Activated CD4-positive, alpha-beta T cell treated with anti-CD3 and anti-CD28 coated beads, Interleukin-2, amount 10 ng/mL, durations not matched to agents 7 days and 5 days (primary cell): ENCODE results near the gene CHKB. TPM values are rescaled to one million over a fixed set of nuclear protein-coding genes. Genes with fewer than 3 reads are reported as not detected.
"Not testable (repeated sequence)": the region's sequence is repeated elsewhere in the genome, so short reads cannot be mapped to it uniquely, and the experiment has no call there.

Experiments used
- CTCF ChIA-PET: fragments of 350-600 bp; sonication (Branson Sonifier 250); formaldehyde crosslinking; loops from one replicate; lab custom pipeline; 2021; ENCODE audit warnings: antibody characterized with exemption; lab: Charles Lee
- POLR2A ChIA-PET: fragments of 350-600 bp; sonication (Branson Sonifier 250); formaldehyde crosslinking; loops from one replicate; lab custom pipeline; 2021; ENCODE audit warnings: antibody characterized with exemption; lab: Charles Lee
- DNase-seq: peaks from one replicate; pipeline ENCODE4 v3.0.0-alpha.2; 2020
- H3K27ac Mint-ChIP-seq: one replicate; pipeline ENCODE4 v1.8.0; 2021; ENCODE audit warnings: mild to moderate bottlenecking, moderate library complexity, mixed read lengths
- H3K27me3 Mint-ChIP-seq: one replicate; pipeline ENCODE4 v1.8.0; 2021; ENCODE audit warnings: mixed read lengths
- H3K36me3 Mint-ChIP-seq: one replicate; pipeline ENCODE4 v1.8.0; 2021; ENCODE audit warnings: low read depth, mixed read lengths
- H3K4me1 Mint-ChIP-seq: one replicate; pipeline ENCODE4 v1.8.0; 2021; ENCODE audit warnings: mixed read lengths
- H3K4me3 Mint-ChIP-seq: one replicate; pipeline ENCODE4 v1.8.0; 2021; ENCODE audit warnings: mild to moderate bottlenecking, moderate library complexity, mixed read lengths
- H3K9me3 Mint-ChIP-seq: one replicate; pipeline ENCODE4 v1.8.0; 2021; ENCODE audit warnings: mixed read lengths
- total RNA-seq, 2 experiments: library from RNA; stranded (reverse); gene quantifications; one replicate each; pipeline ENCODE4 v1.2.3, GENCODE V29; 2021

Gene CHKB
- total RNA-seq, 2 experiments from 2014 or later = 140 to 142 TPM

DNA sequence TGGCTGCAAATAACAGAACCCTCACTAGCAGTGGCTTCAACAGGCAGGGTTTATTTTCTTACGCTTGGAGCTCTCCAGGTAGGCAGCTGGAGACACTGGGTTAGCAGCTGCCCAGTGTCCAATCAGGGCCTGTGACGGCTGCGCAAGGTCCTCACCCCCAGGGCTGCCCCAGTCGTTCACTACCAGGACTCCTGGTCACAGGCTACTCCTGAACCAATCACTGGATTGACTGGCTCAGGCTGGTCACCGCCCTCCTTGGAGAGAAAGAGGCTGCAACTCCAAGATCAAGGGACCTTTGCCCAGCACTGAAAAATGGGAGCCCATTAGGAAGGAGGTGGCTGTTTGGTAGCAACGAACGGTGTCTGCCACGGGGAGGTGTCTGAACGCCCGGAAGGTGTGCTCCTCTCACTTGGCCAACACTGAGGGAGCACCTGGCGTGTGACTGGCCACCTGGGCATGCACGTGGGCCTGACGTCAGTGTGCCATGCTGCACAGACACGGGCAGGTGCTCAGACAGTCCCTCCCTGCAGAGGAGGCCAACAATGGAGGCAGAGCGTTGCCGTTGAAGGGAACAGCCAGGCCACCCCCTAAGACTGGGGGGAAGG lies 40.2 kb upstream of the CHKB start:
- DNase-seq = no peak
- POLR2A ChIA-PET = no interaction called here
- H3K27me3 Mint-ChIP-seq = no peaks in the 10 kb centered on the region
- H3K9me3 Mint-ChIP-seq = no peaks in the 10 kb centered on the region
- H3K4me3 Mint-ChIP-seq = peak overlapping the region; percentile 82
- peaks cover 19% of the 10 kb centered on the region for H3K36me3 Mint-ChIP-seq
- peaks cover 53% of the 10 kb centered on the region for H3K4me1 Mint-ChIP-seq
- CTCF ChIA-PET = interaction anchor here (2.6 to 2.9 kb wide), 2 partner anchors 11 to 98 kb away, joined by 11 to 37 read pairs; partner anchors contain the start of gene SCO2
- H3K27ac Mint-ChIP-seq = peak overlapping the region; percentile 100

DNA sequence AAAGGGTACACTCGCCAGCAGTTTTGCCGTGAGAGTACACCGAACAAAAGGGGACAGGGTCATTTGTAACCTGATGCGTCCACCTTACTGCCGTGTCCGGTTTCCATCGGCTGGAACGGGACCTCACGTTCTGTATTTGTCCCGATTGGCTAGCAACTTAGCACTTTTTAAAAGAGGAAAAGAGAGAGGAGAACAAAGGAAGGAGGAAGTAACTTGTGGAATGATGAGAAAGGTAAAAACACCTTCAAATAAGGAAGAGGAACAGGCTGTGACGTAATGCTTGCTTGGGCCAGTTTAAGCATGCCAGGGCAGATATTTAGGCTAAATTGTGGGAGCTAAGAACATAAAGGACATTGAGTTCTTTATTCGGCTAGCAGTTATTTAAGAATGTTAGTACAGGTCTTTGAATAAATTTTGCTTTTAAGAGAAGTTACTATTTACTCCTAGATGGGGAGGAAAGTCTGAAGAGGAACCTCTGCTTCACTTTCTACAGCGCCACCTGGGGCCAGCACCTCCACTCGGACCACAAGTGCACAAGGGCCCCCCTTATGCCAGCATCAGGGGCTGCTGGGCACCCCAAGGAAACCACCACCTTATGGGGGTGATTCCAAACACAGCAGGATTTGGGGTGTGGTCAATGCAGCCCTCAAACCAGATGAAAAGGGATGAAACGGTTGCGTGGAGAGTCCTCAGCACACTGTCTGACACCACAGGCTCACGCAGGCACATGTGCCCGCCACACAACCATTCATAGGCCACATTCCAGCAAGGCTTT lies 39.5 kb upstream of the CHKB start:
- Mint-ChIP-seq H3K27me3 (peaks cover 1% of the 10 kb centered on the region), H3K4me1 (peaks cover 53% of the 10 kb centered on the region), H3K27ac (peak overlapping the region; percentile 100), H3K36me3 (peaks cover 19% of the 10 kb centered on the region), H3K4me3 (peak overlapping the region; percentile 82), H3K9me3 (no peaks in the 10 kb centered on the region)
- POLR2A ChIA-PET = interaction anchor here (1.3 to 2.0 kb wide), 2 partner anchors 96 to 114 kb away, joined by 4 to 19 read pairs; partner anchors contain the start of genes LMF2, NCAPH2 and SCO2
- peak; percentile 53 for DNase-seq
- CTCF ChIA-PET = interaction anchor here (0.8 to 2.9 kb wide), 11 partner anchors 12 to 346 kb away, joined by 3 to 37 read pairs (median 7); partner anchors contain the start of genes CHKB, KLHDC7B, SCO2 and TYMP

DNA sequence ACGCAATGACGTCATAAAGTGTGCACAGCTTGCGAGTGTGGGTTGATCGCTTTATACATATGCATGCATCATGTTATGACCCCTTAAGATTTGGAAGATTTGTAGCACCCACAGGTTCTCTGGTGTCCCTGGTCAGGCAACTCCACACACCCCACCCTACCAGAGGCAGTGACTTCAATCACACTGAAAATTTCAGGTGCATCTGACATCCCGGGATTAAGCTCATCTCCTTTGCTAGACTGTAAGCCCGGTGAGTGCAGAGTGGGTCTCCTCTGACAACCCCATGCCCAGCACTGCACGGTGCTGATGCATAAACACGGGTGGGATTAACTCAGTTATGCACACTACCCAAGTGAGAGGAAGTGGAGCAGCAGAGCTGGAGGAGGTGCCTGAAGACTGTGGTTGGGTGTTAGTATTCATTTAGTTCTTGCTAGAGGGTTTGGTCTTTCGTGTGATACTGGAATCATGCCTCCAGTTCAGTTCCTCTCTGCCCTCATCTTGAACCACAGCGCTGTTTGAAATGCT lies 38.8 kb upstream of the CHKB start:
- Mint-ChIP-seq H3K27ac (peak overlapping the region; percentile 100), H3K4me3 (peak overlapping the region; percentile 82), H3K4me1 (peaks cover 49% of the 10 kb centered on the region), H3K27me3 (peaks cover 1% of the 10 kb centered on the region), H3K9me3 (no peaks in the 10 kb centered on the region), H3K36me3 (peaks cover 16% of the 10 kb centered on the region)
- CTCF ChIA-PET = interaction anchor here (0.6 to 2.9 kb wide), 34 partner anchors 9 to 649 kb away, joined by 3 to 37 read pairs (median 6); partner anchors contain the start of genes CHKB, HDAC10, KLHDC7B and LMF2
- peak; percentile 78 for DNase-seq
- POLR2A ChIA-PET = interaction anchor here (0.8 to 2.0 kb wide), 7 partner anchors 76 to 153 kb away, joined by 3 to 19 read pairs (median 3); partner anchors contain the start of genes KLHDC7B, LMF2, NCAPH2 and SCO2

DNA sequence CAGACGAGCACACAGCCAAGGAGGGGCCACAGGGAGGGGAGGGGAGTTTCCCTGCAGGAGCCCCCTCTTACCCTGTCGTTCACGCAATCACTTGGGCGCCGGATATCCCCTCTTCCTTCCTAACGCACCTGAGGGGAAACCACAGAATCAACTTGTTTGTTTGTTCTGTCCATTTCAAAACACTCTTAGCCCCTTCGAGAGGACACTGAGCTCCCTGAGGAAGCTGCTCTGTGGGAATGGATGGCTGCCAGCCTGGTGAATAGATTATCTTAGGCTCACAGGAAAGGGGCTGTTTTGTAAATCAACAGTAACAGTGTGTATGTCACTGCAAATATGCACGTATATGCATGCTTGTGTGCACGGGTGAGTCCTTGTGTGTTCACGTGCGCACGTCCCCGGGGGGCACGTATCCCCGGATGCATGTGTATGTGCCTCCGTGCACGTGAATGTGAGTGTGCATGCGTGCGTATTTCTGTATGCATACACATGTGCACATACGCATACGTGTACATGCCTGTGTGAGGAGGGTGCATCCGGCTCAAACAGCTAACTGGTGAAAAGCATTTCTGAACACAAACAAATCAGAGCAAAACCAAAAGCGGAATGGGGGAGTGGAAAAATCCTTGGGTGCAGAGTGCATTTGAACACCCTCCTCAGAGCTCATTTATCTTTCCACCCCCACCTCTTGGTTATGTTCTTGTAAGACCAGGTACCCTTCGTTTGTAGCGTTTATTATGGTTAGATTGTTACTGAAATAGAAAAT lies 38.1 kb upstream of the CHKB start:
- H3K9me3 Mint-ChIP-seq = no peaks in the 10 kb centered on the region
- CTCF ChIA-PET = interaction anchor here (0.6 to 2.9 kb wide), 44 partner anchors 9 to 649 kb away, joined by 3 to 37 read pairs (median 5); partner anchors contain the start of genes CHKB, HDAC10, KLHDC7B and LMF2
- peak; percentile 88 for DNase-seq
- H3K4me3 Mint-ChIP-seq = peak overlapping the region; percentile 82
- H3K4me1 Mint-ChIP-seq = peaks cover 48% of the 10 kb centered on the region
- H3K27me3 Mint-ChIP-seq = peaks cover 1% of the 10 kb centered on the region
- peak overlapping the region; percentile 100 for H3K27ac Mint-ChIP-seq
- POLR2A ChIA-PET = interaction anchor here (0.6 to 2.0 kb wide), 13 partner anchors 54 to 376 kb away, joined by 3 to 19 read pairs (median 4); partner anchors contain the start of genes KLHDC7B, LMF2, NCAPH2 and SCO2
- H3K36me3 Mint-ChIP-seq = peaks cover 15% of the 10 kb centered on the region

DNA sequence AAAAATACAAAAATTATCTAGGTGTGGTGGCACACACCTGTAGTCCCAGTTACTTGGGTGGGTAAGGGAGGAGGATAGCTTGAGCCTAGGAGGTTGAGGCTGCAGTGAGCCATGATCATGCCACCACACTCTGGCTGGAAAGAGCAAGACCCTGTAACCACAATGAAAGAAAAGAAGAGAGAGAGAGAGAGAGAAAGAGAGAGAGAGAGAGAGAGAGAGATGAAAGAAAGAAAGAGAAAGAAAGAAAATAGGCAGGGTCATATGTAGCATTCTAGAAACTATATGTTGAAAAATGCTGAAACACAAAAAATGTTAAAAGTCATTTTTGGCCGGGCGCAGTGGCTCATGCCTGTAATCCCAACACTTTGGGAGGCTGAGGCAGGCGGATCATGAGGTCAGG lies 31.6 kb upstream of the CHKB start:
- peaks cover 18% of the 10 kb centered on the region for H3K4me1 Mint-ChIP-seq
- CTCF ChIA-PET, POLR2A ChIA-PET, DNase-seq, H3K27ac Mint-ChIP-seq, H3K4me3 Mint-ChIP-seq, H3K9me3 Mint-ChIP-seq, H3K36me3 Mint-ChIP-seq: not testable (repeated sequence)
- peaks cover 16% of the 10 kb centered on the region for H3K27me3 Mint-ChIP-seq

DNA sequence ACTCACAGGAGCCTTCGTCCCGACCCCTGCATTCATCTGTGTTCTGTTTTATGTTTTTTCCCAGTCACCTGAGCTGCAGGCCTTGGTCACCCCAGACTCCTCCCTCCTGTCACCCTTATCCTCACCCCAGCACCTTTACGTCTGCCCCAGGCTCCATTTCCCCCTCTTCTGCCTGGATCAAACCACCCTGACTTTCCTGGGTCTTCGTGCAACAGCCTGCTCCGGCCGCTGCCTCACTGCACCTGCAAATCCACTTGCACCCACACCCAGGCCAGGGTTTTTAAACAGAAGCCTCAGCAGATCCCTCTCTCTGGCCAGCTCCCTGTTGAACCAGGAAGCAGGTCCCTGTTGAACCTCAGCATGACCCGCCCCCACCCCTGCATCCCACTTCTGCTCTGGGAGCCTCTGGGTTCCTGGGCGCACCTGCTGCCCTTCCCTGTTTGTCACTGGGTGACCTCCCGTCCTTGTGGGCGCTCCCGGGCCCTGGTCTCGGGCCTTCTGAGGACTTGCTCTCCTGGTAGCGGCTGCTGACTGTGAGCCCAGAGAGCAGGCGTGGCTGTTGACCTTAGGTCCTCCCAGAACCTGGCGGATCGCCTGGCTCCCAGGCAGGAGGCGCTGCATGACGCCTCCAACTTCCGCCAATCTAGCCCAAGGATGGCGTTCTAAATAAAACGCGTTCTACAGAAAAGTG lies 30.8 kb upstream of the CHKB start:
- ChIA-PET POLR2A (no interaction called here), CTCF (interaction anchor here (1.8 kb wide), 1 partner anchor 12 kb away, joined by 3 read pairs; no protein-coding TSS in a partner anchor)
- no peak for DNase-seq
- Mint-ChIP-seq H3K4me1 (peaks cover 14% of the 10 kb centered on the region), H3K27ac (no peak overlapping the region), H3K4me3 (no peak overlapping the region), H3K27me3 (peaks cover 16% of the 10 kb centered on the region), H3K9me3 (no peaks in the 10 kb centered on the region), H3K36me3 (no peaks in the 10 kb centered on the region)

DNA sequence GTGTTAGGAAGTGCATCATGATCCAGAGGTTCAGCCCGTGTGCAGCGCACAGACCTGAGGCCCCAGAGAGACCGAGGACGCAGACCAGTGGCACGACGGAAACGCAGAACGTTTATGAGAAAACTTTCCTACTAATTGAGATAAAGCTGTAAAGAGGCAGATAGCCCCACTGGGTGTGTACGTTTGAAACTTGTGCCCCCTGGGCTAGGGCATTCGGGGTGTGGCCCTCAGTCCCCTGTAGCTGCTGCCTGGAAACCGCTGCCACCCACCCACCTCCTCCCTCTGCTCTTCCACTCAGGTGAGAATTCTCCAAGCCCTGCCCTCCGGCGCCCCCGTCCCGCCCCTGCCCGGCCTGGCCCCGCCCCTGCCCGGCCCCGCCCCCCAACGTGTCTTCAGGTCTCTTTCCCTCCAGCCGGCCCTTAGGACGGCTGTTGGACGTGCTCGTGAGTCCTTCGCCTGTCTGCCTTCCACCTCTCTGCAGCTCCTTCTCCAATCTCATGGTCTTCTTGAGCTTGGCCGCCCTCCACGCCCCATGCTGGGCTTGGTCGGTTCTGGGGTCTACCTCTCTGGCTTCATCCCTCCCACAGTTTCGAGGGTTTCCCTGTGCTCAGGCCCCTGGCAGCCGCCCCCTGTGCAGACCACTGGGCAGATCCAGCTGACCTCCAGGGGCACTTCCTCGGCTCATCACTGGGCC lies 30.0 kb upstream of the CHKB start:
- DNase-seq = peak; percentile 22
- ChIA-PET CTCF (interaction anchor here (1.1 to 2.6 kb wide), 5 partner anchors 8 to 87 kb away, joined by 3 to 16 read pairs (median 4); partner anchors contain the start of genes MAPK8IP2 and SCO2), POLR2A (no interaction called here)
- Mint-ChIP-seq H3K36me3 (no peaks in the 10 kb centered on the region), H3K9me3 (no peaks in the 10 kb centered on the region), H3K27me3 (peaks cover 16% of the 10 kb centered on the region), H3K27ac (no peak overlapping the region), H3K4me3 (no peak overlapping the region), H3K4me1 (peaks cover 12% of the 10 kb centered on the region)

DNA sequence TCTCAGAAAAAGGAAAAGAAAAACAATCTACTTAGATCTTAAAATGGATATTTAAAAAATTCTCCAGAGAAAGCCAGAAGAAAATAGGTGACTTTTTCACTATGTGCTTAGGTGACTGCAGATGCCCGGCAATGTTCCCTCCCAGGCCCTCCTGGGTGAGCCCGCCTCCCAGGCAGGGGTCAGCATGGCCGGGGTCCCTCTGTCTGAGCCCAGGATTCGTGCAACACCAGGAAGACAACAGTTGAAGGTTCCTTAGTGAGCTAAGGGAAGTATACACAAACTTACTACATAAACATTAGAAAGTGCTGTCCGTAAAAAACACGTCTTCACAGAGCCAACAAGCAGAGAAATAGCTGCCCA lies 29.5 kb upstream of the CHKB start:
- ChIA-PET CTCF (interaction anchor here (1.1 to 2.6 kb wide), 5 partner anchors 8 to 86 kb away, joined by 3 to 16 read pairs (median 4); partner anchors contain the start of genes MAPK8IP2 and SCO2), POLR2A (no interaction called here)
- Mint-ChIP-seq H3K9me3 (no peaks in the 10 kb centered on the region), H3K27me3 (peaks cover 15% of the 10 kb centered on the region), H3K27ac (no peak overlapping the region), H3K36me3 (no peaks in the 10 kb centered on the region), H3K4me1 (peaks cover 12% of the 10 kb centered on the region), H3K4me3 (no peak overlapping the region)
- DNase-seq = no peak

DNA sequence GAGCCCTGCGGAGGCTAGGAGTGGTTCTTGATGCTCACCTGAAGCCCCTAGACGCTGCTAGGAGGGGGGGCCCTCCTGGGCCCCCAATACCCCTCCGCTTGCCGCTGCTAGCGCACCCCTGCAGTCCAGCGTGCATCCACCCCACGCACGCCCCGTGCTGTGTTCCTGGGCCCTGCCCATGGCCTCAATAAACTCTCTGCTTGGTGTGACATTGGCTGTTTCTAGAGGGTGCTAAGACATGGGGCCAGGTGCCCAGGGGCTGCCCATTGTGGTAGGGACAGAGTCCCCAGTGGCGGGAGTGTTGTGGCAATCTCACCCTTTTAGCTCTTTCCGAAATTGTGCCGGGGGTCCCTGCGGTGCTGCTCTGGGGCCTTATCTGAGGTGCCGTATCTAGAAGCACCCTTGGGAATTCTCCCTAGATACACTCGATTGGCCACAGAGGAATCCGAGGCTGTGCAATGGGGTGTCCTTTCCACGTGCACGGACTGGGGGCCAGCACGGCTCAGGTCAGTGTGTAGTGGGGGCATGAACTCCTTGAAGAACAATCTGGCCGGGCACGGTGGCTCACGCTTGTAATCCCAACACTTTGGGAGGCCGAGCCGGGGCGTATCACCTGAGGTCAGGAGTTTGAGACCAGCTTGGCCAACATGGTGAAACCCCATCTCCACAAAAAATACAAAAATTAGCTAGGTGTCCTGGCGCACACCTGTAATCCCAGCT lies 28.9 kb upstream of the CHKB start:
- H3K4me3 Mint-ChIP-seq = no peak overlapping the region
- peaks cover 12% of the 10 kb centered on the region for H3K4me1 Mint-ChIP-seq
- peaks cover 18% of the 10 kb centered on the region for H3K27me3 Mint-ChIP-seq
- H3K36me3 Mint-ChIP-seq = no peaks in the 10 kb centered on the region
- ChIA-PET POLR2A (no interaction called here), CTCF (interaction anchor here (1.1 to 3.2 kb wide), 6 partner anchors 9 to 86 kb away, joined by 3 to 16 read pairs (median 4); partner anchors contain the start of genes MAPK8IP2 and SCO2)
- no peak for DNase-seq
- H3K9me3 Mint-ChIP-seq = no peaks in the 10 kb centered on the region
- no peak overlapping the region for H3K27ac Mint-ChIP-seq

DNA sequence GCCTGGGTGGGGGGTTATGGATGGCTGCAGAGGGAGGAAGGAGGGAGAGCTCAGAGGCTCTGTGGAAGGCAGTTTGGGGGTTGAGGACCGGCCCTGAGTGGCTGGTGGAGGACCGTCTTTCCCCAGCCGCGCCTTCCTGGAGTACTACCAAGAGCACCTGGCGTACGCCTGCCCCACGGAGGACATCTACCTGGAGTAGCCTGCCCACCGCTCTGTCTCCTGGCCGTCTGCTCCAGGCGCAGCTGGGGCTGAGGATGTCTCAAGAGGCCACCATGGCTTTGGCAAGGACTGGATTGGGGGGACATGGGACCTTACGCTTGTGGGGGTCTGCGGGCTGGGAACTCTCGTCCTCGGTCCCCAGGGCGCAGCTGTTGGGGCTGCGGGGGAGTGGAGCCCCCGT lies 27.9 kb upstream of the CHKB start:
- Mint-ChIP-seq H3K4me3 (no peak overlapping the region), H3K27ac (no peak overlapping the region), H3K36me3 (no peaks in the 10 kb centered on the region), H3K4me1 (peaks cover 12% of the 10 kb centered on the region), H3K9me3 (no peaks in the 10 kb centered on the region), H3K27me3 (peaks cover 22% of the 10 kb centered on the region)
- CTCF ChIA-PET = interaction anchor here (1.6 to 3.2 kb wide), 4 partner anchors 10 to 334 kb away, joined by 3 to 16 read pairs (median 7); partner anchors contain the start of genes MAPK8IP2 and SCO2
- no peak for DNase-seq
- POLR2A ChIA-PET = no interaction called here
